Suprapubic skin (tissue), 4 donors: ENCODE measurements around the gene EARS2. TPM values are rescaled to one million over a fixed set of nuclear protein-coding genes. Genes with fewer than 3 reads are reported as not detected.
A peak's percentile ranks its signal among the peaks of the same experiment; 100 is the strongest.
"Not testable (repeated sequence)": the region's sequence is repeated elsewhere in the genome, so short reads cannot be mapped to it uniquely, and the experiment has no call there.

Experiments
- DNase-seq, 2 donors: peaks; one replicate each; pipeline ENCODE4 v3.0.0-alpha.2; 2019; ENCODE audit warnings: low spot score in 2 of 2
- H3K27ac ChIP-seq: fragments of 200-600 bp; sonication (generic); one replicate; pipeline ENCODE4 v1.5.1; 2019
- H3K27me3 ChIP-seq: fragments of 200-600 bp; sonication (generic); one replicate; pipeline ENCODE4 v1.5.1; 2019
- H3K36me3 ChIP-seq: fragments of 200-600 bp; sonication (generic); one replicate; pipeline ENCODE4 v1.5.1; 2019
- H3K4me1 ChIP-seq: fragments of 200-600 bp; sonication (generic); one replicate; pipeline ENCODE4 v1.5.1; 2019
- H3K4me3 ChIP-seq: fragments of 200-600 bp; sonication (generic); one replicate; pipeline ENCODE4 v1.5.1; 2019; ENCODE audit warnings: mild to moderate bottlenecking
- H3K9me3 ChIP-seq: fragments of 200-600 bp; sonication (generic); one replicate; pipeline ENCODE4 v1.5.1; 2019
- EP300 ChIP-seq: sonication (generic); formaldehyde crosslinking; IDR thresholded peaks from one replicate; pipeline ENCODE4 v1.6.1; 2017; ENCODE audit warnings: antibody characterized with exemption
- POLR2A ChIP-seq, 2 donors: fragments of 450-650 bp; IDR thresholded peaks; one replicate each; pipeline ENCODE4 v1.6.1; 2017; ENCODE audit warnings: antibody characterized with exemption in 2 of 2, mild to moderate bottlenecking in 2 of 2, moderate library complexity in 2 of 2
- POLR2AphosphoS5 ChIP-seq, 3 donors: sonication (generic); formaldehyde crosslinking; IDR thresholded peaks; one replicate each; pipeline ENCODE4 v1.6.1; 2017; ENCODE audit warnings: antibody characterized with exemption in 3 of 3
- WGBS: methylation state at CpG from one replicate; pipeline ENCODE4 v1.1.5; 2018; 5-methylcytosine and 5-hydroxymethylcytosine counted together
- total RNA-seq, 4 donors: library from RNA; depleted of rRNA; stranded (reverse); fragments of >200 nt; gene quantifications; one replicate each; pipeline ENCODE4 v1.1.0, GENCODE V29; 2016
- TF ChIP-seq, protein P1 (sequence below), 2 donors: fragments of 200-600 bp in 1 of 2; fragments of 450-650 bp in 1 of 2; sonication (generic) in 1 of 2; IDR thresholded peaks; one replicate each; pipeline ENCODE4 v1.5.1; 2016 to 2019; ENCODE audit warnings: antibody characterized with exemption in 2 of 2, mild to moderate bottlenecking in 1 of 2, moderate library complexity in 1 of 2

Gene EARS2
- total RNA-seq, 4 donors from 2014 or later = 24.1 to 37.2 (median 36.6) TPM

DNA sequence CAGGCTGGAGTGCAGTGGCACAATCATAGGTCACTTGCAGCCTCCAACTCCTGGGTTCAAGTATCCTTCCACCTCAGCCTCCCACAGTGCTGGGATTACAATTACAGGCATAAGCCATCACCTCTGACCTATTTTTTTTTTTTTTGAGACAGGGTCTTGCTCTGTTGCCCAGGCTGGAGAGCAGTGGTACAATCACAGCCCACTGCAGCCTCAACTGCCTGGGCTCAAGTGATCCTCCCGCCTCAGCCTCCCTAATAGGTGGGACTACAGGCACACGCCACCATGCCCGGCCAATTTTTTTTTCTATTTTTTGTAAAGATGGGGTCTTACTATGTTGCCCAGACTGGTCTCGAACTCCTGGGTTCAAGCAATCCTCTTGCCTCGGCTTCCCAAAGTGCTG is 41.3 kb downstream of the EARS2 start:
- Histone ChIP-seq H3K27me3 (no peaks in the 10 kb centered on the region), H3K27ac (no peak overlapping the region), H3K4me1 (no peaks in the 10 kb centered on the region), H3K36me3 (peaks cover 9% of the 10 kb centered on the region), H3K4me3 (no peak overlapping the region), H3K9me3 (no peaks in the 10 kb centered on the region)
- TF ChIP-seq POLR2A (IDR thresholded peaks at IDR 0.05) = no peak
- TF ChIP-seq EP300 = no peak
- no peak for TF ChIP-seq POLR2AphosphoS5 (IDR thresholded peaks at IDR 0.05)
- TF ChIP-seq, protein P1, sequence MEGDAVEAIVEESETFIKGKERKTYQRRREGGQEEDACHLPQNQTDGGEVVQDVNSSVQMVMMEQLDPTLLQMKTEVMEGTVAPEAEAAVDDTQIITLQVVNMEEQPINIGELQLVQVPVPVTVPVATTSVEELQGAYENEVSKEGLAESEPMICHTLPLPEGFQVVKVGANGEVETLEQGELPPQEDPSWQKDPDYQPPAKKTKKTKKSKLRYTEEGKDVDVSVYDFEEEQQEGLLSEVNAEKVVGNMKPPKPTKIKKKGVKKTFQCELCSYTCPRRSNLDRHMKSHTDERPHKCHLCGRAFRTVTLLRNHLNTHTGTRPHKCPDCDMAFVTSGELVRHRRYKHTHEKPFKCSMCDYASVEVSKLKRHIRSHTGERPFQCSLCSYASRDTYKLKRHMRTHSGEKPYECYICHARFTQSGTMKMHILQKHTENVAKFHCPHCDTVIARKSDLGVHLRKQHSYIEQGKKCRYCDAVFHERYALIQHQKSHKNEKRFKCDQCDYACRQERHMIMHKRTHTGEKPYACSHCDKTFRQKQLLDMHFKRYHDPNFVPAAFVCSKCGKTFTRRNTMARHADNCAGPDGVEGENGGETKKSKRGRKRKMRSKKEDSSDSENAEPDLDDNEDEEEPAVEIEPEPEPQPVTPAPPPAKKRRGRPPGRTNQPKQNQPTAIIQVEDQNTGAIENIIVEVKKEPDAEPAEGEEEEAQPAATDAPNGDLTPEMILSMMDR (IDR thresholded peaks at IDR 0.05) = no peak
- DNase-seq = no peak
- WGBS = 98% methylated on average over 5 of the region's 5 CpGs

DNA sequence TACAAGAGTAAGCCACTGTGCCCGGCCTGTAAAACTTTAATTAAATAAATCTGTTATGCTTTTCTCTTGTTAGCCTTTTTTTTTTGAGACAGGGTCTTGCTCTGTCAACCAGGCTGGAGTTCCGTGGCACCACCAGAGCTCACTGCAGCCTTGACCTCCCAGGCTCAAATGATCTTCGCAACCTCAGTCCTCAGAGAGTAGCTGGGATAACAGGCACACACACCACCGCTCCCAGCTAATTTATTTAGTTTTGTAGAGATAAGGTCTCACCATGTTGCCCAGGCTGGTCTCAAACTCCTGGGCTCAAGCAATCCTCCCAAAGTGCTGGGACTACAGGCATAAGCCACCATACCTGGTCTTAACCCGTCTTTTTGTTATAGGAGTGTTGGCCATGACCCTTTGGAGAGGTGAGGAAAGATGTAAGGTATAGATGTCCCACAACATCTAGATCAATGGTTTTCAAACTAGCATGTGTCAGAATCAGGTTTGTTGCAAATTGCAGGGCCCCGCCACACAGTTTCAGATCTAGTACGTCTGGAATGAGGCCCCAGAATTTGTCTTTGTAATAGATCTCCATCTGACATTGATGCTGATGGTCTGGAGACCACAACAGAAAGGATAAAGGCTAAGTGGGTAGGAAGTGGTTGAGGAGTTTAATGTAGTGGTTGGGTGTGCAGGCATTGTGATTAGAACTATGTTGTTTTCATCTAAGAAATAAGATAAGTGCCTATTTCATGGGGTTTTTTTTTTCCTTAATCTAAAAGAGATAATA is 42.6 kb downstream of the EARS2 start:
- TF ChIP-seq, protein P1 (IDR thresholded peaks at IDR 0.05) = no peak
- TF ChIP-seq POLR2AphosphoS5 (IDR thresholded peaks at IDR 0.05) = no peak
- TF ChIP-seq POLR2A (IDR thresholded peaks at IDR 0.05) = no peak
- TF ChIP-seq EP300 = no peak

GRCh38 chr16:23512168-23512695 is 44.9 kb downstream of the EARS2 start:
- TF ChIP-seq, protein P1 (IDR thresholded peaks at IDR 0.05) = no peak
- no peak for TF ChIP-seq POLR2A (IDR thresholded peaks at IDR 0.05)
- TF ChIP-seq EP300 = no peak
- no peak for TF ChIP-seq POLR2AphosphoS5 (IDR thresholded peaks at IDR 0.05)
- H3K9me3 ChIP-seq = no peaks in the 10 kb centered on the region
- 96% methylated on average over 4 of the region's 4 CpGs for WGBS
- H3K4me3 ChIP-seq = no peak overlapping the region
- no peak for DNase-seq
- H3K27ac ChIP-seq = no peak overlapping the region
- no peaks in the 10 kb centered on the region for H3K36me3 ChIP-seq
- H3K4me1 ChIP-seq = peaks cover 23% of the 10 kb centered on the region
- no peaks in the 10 kb centered on the region for H3K27me3 ChIP-seq

More for the DNA sequence above, 42.6 kb downstream of the EARS2 start:
- WGBS = 79% methylated on average over 7 of the region's 7 CpGs
- no peaks in the 10 kb centered on the region for H3K4me1 ChIP-seq
- DNase-seq = no peak
- H3K9me3 ChIP-seq = no peaks in the 10 kb centered on the region
- H3K27me3 ChIP-seq = no peaks in the 10 kb centered on the region
- H3K36me3 ChIP-seq = peaks cover 2% of the 10 kb centered on the region
- no peak overlapping the region for H3K4me3 ChIP-seq
- no peak overlapping the region for H3K27ac ChIP-seq

DNA sequence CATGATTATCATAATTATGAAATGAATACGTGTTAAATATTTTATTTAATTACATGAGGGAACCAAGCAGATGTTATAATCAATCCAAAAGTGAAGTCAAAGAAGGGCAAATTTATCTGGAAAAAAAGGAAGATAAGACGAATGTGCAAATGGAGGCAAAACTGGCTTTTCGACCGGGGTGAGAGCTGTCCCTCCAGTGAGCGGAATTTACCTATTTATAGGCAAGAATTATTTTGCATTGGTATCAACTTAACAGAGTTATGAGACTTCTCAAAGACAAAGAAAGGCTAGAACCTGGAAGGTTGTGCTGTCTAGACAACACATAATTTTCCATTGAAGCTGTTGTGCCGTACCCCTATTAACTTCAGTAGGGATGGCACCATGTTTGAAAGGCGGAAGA is 45.4 kb downstream of the EARS2 start:
- H3K9me3 ChIP-seq = no peaks in the 10 kb centered on the region
- 92% methylated on average over 7 of the region's 7 CpGs for WGBS
- H3K27ac ChIP-seq = no peak overlapping the region
- no peaks in the 10 kb centered on the region for H3K36me3 ChIP-seq
- peaks cover 25% of the 10 kb centered on the region for H3K4me1 ChIP-seq
- H3K4me3 ChIP-seq = no peak overlapping the region
- no peaks in the 10 kb centered on the region for H3K27me3 ChIP-seq
- no peak for DNase-seq
- no peak for TF ChIP-seq POLR2AphosphoS5 (IDR thresholded peaks at IDR 0.05)
- TF ChIP-seq EP300 = no peak
- TF ChIP-seq, protein P1 (IDR thresholded peaks at IDR 0.05) = no peak
- no peak for TF ChIP-seq POLR2A (IDR thresholded peaks at IDR 0.05)

GRCh38 chr16:23510915-23511270 is 46.3 kb downstream of the EARS2 start:
- DNase-seq, H3K36me3 ChIP-seq, H3K27me3 ChIP-seq, H3K27ac ChIP-seq, H3K9me3 ChIP-seq: not testable (repeated sequence)
- Histone ChIP-seq H3K4me3 (peak overlapping the region; percentile 84), H3K4me1 (peaks cover 29% of the 10 kb centered on the region)
- 77% methylated on average over 10 of the region's 10 CpGs for WGBS
